GM18520 (cell line): ENCODE measurements around the gene IFT88.

ENCODE experiments used
- ATAC-seq: cut with Tn5 transposase; IDR thresholded peaks from one replicate; pipeline ENCODE4 v1.9.1; 2021; ENCODE audit not compliant: unreplicated experiment

Gene IFT88

DNA sequence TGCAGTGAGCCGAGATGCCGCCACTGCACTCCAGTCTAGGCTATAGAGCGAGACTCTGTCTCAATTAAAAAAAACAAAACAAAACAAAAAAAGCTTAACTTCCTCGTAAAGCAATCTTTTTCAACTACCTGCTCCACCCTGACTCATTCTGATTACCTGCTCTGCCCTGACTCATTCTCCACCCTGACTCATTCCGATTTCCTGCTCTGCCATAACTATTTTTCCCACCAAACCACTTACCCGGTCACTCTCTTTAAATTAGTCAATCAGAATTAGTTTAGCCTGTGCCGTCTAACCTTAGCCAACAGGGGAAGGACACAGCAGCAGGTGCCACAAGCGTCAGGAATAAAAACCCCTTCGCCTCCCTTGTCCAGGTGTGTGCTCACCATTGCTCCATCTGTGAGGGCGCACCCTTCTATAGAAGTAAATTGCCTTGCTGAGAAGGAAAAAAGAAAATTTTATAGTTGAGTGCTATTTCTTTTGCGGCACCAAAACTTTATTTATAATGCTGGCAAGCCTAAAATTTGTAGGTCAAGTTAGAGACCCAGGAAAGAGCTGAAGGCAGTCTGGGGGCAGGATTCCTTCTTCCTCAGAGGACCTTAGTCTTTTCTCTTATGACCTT is 1.7 kb upstream of the IFT88 start:
- no peak for ATAC-seq

DNA sequence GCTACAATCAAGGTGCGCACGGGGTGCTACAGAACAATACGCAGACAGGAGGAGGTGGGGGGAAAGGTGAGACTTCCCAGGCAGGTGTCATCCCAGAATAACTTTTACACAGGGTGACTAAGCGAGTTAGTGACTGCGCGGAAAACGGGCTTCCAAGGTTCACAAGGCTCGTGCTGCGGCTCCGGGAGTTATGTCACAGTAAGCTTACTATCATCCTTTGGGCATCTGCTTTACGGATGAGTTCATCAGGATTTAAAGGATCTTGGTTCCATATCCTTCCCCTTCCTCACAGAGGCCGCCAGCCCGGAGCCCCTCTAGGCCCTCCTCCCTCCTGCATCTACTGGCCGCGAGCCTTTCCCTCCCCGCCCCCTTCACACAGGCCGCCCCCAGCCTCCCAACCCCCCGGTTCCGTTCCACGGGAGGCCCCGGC is 474 bp upstream of the IFT88 start:
- ATAC-seq, result peak; percentile 7

DNA sequence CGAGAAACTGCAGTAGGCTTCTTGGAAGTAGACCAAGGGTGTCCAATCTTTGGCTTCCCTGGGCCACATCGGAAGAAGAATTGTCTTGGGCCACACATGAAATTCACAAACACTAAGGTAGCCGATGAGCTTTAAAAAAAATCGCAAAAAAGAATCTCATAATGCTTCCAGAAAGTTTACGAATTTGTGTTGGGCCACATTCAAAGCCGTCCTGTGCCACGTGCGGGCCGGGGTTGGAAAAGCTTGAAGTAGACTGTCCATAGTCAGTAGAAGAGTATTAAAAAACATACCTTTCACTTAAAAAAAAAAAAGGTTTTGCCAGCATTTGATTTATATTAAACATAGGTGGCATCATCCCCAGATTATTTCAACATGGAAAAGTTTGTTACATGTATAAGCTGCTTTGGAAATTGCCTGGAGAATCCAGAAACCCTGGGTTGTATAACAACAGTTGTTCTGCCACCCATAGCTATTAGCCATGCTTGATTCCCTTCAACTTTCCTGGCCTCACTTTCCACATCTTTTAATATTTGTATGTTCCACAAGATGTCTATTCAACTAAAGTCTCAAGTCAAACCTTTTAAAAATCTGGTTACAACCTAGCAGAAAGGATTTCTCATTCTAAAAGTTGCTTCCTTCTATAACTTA is 1.0 kb downstream of the IFT88 start:
- no peak for ATAC-seq

DNA sequence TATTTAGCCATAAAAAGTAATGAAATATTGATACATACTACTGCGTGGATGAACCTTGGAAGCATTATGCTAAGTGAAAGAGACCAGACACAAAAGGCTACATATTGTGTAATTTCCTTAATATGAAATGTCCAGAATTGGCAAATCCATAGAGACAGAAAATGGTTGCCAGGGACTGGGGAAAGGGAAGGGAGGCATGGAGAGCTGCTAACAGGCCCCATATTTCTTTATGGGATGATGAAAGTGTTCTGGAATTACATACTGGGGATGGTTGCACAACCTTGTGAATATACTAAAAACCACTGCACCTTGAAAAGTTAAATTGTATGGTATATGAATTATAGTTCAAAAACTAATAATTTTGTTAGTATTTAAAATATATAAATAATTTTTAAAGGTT is 3.6 kb downstream of the IFT88 start:
- ATAC-seq, result no peak

DNA sequence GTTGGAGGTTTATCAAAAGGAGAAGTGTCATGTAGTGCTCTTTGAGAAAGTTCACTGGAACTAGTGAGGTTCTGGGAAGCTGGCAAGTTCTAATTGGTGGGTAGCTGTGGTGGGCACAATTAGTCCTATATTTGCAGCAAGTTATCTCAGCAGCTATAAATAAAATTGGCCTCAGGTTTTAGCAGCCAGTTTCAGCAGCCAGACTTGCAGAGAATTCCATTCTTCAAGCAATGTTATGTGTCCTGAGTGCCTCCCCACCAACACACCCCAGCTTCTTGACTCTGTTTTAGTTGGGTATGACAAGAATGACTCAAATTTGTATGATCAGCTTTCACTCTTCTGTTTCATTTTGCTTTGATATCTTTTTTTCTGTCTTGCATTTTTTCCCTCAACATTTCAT is 4.7 kb downstream of the IFT88 start:
- no peak for ATAC-seq

DNA sequence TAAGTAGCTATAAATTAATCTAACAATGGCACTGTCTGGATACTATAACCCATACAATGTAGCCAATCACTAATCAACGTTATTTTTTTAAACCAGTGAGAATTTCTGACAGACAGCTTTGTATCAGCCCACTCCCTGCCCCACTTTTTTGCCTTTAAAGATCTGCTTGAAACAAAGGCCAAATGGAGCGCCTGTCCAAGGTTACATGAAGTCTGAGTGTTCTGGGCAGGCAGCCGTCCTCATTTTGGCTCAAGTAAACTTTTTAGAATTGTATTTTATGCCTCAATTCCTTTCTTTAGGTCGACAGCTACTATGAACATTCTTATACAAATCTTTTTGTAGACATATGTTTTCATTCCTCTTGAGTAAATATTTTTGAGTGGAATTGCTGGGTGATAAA is 6.2 kb downstream of the IFT88 start:
- ATAC-seq, result no peak

DNA sequence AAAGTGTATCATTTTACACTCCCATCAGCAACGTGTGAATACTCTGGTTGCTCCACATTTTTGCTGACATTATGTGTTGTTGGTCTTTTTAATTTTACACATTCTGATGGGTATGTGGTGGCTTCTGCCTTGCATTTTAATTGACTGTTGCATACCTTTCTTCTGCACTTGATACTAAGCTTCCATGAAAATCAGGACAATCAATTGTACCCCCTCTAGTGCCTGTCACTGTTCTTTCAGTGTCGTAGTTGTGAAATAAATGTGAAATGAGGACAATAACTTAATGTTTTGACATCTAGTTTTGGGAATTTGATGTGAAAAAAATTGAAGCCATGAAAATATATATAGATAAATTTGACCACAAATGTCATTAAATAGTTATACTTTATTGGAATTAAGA is 6.7 kb downstream of the IFT88 start:
- ATAC-seq, result no peak

DNA sequence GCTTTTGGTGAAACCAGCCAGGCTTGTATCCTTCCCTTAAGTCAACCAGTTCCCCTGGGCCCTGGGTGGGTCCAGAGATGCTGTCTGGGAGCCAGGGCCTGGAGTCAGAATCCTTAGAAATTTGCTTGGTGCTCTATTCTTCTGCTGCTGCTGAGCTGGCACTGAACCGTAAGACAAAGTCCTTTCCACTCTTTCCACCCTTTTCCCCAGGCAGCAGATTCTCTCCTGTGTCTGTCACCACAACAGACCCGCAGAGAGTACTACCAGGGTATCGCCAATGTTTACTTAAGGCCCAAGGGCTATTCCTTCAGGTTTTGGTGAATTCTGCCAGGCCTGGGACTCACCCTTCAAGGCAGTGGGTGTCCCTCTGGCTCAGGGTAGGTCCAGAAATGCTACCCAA is 12.2 kb downstream of the IFT88 start:
- no peak for ATAC-seq

DNA sequence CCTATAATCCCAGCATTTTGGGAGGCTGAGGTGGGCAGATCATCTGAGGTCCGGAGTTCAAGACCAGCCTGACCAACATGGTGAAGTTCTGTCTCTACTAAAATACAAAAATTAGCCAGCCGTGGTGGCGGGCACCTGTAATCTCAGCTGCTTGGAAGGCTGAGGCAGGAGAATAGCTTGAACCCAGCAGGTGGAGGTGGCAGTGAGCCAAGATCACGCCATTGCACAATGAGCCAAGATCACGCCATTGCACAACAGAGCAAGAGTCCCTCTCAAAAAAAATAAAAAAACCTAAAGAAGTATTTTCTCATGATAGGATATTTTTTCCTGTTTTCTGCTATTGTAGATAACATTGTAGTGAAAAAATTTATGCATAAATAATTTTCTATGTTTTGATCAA is 13.3 kb downstream of the IFT88 start:
- ATAC-seq, result no peak

DNA sequence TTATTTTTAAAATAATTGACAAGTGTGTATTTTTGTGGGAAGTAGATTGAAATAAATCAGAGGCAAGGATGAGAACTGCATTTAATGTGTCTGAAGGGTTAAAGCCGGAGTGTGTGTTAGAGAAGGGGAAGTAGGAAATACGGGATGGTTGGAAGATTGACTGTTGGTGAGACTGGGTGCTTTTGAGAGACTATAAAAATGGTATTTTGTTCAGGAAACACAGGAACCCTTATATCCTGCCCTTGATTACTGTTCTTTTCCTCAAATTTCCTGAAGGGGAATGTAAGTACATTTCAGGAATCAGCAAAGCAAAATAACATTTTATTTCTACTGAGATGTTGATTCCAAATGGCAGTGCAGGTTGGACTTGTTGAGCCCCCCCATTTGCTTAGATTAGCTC is 15.1 kb downstream of the IFT88 start:
- no peak for ATAC-seq

DNA sequence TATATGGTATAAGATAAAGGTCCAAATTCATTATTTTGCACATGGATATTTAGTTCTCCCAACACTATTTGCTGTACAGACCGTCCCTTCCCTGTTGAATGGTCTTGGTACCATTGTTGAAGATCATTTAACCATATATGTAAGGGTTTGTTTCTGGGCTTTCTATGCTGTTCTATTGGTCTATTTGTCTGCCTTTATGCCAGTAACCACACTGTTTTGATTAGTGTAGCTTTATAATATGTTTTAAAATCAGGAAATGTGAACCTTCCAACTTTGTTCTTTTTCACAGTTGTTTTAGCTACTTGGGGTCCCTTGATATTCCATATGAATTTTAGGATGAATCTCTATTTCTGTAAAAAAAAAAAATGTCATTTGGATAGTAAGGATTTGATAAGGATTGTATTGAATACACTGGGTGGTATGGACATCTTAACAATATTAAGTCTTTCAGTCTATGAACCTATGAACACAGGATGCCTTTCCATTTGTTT is 16.9 kb downstream of the IFT88 start:
- ATAC-seq, result no peak

DNA sequence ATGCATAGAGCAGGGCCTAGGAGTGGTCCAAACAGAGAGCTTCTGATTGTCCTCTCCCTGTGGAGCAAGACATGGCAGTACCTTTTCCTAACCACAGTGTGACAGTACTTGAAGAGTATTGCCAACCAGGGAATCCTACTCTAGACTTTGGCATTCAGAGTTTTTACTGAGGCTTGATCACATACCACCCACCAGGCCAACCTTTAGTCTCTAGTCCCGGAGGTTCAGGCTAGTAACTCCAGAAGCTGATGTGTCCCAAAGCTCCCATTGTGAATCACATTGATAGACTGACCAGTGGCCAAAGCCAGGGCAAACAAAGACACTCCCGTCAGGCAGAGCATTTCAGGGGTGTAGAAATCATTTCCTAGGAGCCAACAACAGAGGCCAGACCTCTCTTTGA is 18.4 kb downstream of the IFT88 start:
- ATAC-seq, result no peak

DNA sequence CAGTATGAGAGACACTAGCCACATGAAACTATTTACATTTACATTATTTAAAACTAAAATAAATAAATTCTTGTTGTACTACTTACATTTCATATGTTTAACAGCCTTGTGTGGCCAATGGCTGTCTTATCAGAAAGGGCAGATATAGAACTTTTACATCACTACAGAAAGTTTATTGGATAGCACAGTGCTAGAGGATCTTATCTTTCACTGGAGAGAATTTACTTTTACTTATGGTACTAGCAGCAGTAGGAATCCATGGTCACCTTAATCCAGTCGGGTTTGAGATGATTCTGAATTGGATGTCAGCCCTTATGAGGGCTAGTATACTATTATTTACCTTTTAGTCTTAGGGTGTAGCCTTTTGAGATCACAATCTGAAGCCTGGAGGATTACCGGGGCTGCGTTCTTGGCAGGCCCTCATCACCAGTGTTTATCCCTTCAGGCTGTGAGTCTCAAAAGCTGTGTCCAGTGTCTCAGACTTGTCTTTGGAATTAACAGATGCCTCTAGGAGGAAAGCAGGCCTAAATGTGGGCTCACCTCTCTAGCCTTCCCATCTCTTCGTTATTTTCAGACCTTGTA is 21.7 kb downstream of the IFT88 start:
- no peak for ATAC-seq

DNA sequence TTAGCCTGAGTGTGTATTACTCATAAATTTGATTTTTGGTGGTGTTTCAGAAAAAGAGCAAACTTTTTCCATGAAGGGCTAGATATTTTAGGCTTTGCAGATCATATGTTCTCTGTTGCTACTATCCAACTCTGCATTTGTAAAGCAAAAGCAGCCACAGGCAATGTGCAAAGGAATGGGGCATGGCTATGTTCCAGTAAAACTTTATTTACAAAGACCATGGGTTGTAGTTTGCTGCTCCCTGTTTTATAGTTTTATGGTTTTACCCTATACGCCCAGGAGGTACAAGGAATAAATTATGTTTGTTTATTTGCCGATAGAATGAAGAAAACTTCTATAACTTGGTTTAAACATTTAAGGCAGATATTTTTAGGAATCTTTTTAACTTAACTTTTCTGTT is 23.6 kb downstream of the IFT88 start:
- ATAC-seq, result no peak

DNA sequence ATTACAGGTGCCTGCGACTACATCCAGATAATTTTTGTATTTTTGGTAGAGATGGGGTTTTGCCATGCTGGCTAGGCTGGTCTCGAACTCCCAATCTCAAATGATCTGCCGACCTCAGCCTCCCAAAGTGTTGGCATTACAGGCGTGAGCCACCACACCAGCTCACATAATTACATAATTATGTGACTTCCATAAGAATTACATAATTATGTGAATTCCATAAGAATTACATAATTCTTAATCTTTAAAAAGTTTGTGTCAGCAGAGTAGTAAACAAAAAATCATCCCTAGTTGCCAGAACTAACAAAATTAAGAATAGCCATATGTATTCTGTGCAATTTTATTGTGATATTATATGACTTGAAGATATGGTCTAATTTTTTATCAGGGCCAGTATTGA is 25.6 kb downstream of the IFT88 start:
- ATAC-seq, result no peak

DNA sequence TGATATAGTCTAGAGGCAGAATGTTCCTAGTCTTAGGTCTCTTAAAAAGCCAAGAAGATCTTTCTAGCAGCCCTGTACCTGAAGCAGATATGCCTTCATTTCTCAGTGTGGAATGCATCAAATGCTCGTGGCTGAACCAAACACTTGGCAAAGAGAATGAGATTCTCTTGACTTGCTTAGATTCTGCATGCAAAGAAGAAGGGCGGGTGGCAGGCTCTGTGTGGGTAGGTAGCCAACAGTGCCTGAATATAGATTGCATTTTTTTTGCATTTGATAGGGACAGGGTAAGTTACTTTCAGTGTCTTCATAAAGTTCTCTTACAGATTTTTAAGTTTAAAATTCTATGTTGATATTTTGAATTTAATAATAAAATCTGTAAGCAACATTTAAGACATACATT is 27.3 kb downstream of the IFT88 start:
- ATAC-seq, result no peak

DNA sequence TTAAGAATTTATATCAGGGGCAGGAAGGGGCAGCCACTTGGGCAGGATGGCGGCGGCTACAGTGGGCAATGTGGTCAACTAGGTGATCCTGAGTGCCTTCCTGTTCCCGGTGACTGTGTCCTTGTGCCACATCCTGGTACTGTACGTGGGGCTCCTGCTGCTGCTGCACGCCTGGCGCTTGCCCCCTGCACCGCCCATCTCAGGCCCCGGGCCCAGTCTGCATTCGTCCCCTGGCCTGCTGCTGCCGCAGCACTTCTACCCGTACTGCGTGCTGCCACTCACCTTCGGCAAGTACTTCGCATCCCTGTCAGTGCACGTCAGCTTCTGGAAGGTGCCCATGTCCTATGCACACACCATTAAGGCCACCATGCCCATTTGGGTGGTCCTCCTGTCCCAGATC is 40.1 kb downstream of the IFT88 start:
- ATAC-seq, result no peak

DNA sequence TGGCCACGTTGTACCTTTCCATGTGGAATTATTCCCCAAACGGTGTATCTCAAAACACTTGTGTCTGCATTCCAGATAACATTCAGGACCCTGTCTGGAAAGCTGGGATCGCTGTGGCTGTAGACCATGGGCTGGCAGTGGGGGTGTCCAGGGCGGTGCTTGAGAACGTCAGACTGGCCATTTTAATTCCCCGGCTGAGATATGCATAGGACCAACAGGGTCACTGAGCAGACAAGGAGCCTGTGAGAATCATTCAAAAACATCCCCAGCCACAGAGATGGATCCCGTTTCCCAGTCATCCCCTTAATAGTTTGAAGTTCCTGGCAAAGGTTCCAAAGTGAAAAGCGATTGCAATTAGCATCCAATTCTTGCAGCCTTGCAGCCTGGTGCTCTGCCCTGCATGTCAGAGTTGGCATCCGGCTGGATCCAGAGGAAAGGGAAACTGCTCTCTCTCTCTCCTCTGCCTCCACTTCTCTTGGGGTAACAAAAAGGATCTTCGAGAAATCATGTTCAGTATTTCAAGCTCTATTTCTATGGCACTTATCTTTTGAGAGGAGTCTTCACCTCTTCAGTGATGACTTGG is 41.6 kb downstream of the IFT88 start:
- no peak for ATAC-seq

DNA sequence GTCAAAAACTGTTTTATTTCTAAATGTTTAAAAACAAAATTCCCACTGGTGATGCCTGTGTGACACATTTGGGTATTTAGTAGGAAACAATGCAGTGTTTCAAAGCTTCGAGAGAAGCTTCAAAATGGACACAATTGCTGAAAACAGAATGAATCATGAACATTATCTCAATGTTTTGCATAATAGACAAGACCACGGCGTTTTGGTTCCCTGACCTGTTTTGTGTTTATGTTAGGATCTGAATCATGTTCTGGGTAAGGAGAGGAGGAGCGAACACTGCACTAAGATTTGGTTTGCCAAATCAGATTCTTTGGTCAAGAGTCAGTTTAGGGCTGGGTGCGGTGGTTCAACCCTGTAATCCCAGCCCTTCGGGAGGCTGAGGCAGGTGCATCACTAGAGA is 42.2 kb downstream of the IFT88 start:
- ATAC-seq, result no peak

DNA sequence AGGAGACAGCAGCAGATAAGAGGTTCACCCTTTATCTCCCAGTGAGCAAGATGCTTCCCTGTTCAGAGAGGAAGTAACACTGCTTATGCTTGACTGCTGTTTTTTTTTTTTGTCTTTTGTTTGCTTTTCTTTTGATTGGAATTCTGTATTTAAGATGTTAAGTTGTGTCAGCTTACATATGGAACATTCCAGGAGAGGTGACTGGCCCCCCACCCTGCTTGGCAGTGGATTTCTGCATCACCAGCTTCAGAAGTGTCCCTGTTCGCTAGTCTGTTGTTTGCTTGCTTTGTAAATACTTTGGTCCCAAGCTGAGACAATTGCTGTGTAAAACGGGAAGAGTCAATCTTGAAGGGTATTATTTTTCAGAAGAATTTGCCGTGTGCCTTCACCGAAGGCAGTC is 43.0 kb downstream of the IFT88 start:
- no peak for ATAC-seq

DNA sequence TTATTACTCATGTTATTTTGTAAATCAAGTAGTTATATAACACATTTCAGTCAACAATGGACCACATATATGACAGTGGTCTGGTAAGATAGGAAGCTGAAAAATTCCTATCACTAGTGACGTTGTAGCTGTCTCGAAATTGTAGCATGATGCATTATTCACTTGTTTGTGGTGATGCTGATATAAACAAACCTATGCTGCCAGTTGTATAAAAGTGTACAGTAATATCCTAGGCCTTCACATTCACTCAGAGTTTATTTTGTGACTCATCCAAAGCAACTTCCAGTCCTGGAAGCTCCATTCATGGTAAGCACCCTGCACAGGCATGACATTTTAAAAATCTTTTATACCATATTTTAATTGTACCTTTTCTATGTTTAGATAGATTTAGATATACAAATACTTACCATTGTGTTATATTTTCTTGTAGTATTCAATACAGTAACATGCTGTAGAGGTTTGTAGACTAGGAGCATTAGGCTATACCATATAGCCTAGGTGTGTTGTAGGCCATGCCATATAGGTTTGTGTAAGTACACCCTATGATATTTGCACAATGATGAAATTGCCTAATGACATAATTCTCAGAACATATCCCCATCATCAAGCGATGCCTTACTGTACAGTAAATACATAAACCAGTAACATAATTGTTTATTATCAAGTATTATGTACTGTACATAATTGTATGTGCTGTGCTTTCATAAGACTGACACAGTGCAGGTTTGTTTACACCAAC is 49.3 kb downstream of the IFT88 start:
- ATAC-seq, result no peak

DNA sequence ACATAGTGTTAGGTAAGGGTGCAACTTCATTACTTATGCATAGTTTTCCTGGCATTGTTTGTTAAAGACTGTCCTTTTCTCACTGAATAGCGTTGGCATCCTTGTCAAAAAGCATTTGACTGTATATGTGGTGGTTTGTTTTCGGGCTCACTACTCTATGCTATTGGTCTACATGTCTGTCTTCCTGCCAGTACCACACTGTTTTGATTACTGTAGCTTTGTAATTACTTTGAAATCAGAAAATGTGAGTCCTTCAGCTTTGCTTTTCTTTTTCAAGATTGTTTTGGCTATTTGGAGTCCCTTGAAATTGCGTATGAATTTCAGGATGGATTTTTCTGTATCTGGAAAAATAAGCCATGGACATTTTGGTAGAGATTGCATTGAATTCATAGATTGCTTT is 56.0 kb downstream of the IFT88 start:
- no peak for ATAC-seq
